GM18508 (cell line): ENCODE data around the gene HNRNPUL1.
A peak's percentile ranks its signal among the peaks of the same experiment; 100 is the strongest.

Experiments used
- ATAC-seq: cut with Tn5 transposase; IDR thresholded peaks from one replicate; pipeline ENCODE4 v1.9.1; 2021; ENCODE audit warnings: moderate number of reproducible peaks; ENCODE audit not compliant: insufficient read depth, unreplicated experiment

The HNRNPUL1 gene

DNA sequence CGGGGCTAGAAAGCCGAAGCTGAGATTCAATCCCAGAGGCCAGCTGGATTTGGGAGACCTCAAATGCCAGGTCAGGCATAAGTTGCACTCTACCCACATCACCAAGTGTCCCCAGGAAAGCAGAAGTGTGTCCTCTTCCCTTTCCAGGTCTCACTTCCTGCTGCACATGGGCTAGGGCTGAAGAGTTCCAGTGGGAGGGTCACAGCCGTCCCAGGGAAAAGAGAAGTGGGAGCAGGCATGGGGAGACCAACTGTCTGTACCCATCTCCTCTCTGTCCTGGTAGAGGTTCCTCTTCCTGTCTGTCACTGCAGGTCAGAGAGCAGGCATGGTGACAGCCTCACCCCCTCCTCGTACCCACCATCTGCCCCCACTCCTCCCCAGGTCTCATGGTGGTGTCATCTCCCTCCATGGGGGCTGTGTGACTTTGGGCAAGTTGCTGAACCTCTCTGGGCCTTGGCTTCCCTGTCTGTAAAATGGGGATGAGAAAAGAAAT, 30.4 kb upstream of the HNRNPUL1 start:
- no peak for ATAC-seq

DNA sequence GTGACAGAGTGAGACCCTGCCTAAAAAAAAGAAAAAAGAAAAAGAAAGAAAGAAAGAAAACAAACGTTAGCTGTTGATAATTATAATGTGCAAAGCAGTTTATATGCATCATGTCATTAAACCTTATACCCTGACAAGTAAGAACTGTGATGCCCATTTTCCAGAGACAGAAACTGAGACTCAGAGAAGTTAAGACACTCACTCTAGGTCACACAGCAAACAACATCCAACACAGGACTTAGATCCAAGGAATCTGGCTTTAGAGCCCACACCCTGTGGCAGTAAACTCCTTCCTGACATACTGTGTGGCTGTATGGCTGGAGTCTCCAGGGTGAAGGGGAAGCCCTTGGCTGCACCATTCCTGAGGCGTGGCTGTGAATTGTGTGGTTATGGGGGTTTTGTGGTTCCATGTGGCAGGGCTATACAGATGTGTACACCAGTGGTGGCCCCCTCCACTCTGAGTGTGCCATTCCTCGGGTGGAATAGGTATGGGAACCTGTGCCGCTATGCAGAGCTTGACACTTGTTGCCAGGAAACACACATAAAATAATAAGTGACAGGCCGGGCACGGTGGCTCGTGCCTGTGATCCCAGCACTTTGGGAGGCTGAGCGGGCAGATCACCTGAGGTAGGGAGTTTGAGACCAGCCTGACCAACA, 29.5 kb upstream of the HNRNPUL1 start:
- ATAC-seq: no peak

DNA sequence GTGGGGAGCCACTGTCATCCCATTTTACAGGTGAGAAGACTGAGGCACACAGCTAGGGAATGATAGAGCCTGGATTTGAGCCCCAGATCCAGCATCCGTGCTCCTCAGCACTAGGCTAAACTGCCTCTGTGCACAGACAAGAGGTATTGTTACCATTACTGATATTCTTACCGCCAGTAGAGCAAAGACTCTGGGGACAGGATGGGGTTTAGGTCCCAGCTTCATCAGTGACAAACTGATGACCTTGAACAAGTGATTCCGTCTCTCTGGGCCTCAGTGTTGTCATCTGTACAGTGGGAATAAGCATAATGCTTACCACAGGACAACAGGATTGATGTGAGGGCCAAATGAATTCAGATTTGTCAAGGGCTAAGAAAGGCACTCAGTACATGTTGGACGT, 28.7 kb upstream of the HNRNPUL1 start:
- no peak for ATAC-seq

DNA sequence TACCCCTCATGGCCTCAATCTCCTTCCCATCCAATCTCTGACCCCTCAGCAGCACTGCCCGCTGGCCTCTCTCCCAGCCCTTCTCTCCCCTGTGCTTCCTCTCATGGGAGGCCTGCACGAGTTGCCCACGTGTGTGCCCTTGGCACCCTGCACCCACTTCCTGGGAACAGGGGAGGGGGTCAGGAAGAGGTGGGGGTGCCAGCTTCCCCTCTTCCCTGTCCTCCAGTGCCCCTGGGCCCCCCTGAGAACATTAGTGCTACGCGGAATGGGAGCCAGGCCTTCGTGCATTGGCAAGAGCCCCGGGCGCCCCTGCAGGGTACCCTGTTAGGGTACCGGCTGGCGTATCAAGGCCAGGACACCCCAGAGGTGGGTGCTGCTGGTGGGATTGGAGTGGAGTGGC, 25.9 kb upstream of the HNRNPUL1 start:
- ATAC-seq: no peak

DNA sequence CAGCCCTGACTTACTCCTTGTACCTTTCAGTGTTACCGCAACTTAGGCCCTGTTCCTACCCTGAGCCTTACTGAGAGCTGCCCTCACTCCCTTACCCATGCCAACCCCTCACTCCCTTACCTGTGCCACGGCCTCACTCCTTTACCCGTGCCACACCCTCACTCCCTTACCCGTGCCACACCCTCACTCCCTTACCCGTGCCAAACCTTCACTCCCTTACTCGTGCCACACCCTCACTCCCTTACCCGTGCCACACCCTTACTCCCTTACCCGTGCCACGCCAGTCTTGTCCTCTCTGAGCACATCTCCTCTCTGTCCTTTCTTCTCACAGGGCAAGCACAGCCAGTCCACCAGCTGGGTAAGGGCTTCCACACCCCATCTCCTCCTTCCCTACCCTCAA, 24.8 kb upstream of the HNRNPUL1 start:
- ATAC-seq: no peak

DNA sequence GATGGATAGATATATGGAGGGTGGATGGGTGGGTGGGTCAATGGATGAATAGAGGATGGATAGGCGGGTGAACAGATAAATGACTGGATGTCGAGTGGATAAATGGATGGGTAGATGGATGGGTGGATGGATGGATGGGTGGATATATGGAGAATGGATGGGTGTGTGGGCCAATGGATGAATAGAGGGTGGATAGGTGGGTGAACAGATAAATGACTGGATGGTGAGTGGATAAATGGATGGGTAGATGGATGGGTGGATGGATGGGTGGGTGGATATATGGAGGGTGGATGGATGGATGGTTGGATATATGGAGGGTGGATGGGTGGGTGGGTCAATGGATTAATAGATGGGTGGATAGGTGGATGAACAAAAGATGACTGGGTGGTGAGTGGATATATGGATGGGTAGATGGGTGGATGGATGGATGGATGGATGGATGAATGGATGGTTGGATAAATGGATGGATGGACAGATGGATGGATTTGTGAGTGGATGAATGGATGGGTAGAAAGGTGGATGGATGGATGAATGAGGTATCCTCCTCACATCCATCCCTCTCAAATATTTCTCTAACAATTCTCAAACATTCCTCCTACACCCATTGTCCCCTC, 24.1 kb upstream of the HNRNPUL1 start:
- no peak for ATAC-seq

DNA sequence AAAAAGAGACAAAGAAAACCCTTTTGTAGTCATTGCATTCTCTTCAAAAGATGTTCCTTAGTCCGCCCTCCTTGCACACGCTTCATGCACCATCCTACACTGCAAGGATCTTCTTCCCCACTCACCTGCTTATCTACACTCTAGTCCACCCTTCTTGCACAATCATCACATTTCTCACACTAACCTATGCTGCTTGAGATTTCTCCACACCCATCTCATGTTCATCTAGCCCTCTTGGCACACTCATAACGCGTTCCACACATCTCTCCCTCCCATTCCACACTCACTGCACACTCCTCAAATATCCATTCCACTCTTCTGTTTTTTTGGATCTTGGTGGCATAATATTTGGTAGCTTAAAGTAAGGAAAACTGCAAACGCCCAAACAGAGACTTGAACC, 22.3 kb upstream of the HNRNPUL1 start:
- no peak for ATAC-seq

DNA sequence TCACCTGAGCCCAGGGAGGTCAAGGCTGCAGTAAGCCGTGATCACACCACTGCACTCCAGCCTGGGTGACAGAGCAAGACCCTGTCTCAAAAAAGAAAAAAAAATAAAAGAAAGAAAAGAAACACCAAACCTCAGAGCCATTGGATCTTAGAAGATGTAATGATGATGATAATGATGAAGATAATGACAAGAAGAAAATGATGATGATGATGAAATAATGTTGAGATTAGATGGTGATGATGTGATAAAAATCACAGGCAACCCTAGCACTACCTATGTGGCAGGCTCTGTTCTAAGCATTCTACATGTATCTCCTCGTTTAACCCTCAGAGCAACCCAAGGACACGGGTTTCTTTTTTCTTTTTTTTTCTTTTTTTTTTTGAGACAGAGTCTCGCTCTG, 20.1 kb upstream of the HNRNPUL1 start:
- ATAC-seq: no peak

DNA sequence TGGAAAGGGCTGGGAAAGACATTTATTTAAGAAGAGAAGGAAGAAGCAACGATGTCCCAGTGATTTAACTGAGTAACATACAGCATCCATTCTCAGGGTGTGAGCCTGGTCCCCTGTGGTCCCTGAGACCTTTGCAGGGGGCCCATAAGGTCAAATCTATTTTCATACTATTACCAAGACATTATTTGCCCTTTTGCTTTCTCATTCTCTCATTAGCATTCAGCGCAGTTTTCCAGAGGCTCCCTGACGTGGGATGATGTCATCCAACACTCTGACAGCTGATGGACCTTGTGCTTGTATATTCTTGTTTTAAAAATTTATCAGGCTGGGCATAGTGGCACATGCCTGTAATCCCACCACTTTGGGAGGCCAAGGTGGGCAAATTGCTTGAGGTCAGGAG, 18.3 kb upstream of the HNRNPUL1 start:
- ATAC-seq: no peak

DNA sequence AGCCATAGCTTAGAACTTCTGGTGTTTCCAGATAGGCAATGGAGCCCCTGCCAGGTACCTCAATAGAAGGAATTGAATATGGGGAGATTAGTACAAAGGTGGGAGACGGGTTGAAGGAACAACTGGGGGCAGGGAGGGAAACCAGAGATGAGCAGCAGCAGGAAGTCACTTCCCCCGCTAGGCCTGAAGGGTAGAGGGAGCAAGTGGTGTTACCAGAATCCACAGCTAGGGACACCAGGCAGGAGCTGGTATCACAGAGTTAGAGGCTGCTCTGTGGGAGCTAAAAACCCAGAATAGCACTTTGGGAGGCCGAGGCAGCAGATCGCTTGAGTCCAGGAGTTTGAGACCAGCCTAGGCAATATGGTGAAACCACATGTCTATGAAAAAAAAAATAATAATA, 15.3 kb upstream of the HNRNPUL1 start:
- no peak for ATAC-seq

DNA sequence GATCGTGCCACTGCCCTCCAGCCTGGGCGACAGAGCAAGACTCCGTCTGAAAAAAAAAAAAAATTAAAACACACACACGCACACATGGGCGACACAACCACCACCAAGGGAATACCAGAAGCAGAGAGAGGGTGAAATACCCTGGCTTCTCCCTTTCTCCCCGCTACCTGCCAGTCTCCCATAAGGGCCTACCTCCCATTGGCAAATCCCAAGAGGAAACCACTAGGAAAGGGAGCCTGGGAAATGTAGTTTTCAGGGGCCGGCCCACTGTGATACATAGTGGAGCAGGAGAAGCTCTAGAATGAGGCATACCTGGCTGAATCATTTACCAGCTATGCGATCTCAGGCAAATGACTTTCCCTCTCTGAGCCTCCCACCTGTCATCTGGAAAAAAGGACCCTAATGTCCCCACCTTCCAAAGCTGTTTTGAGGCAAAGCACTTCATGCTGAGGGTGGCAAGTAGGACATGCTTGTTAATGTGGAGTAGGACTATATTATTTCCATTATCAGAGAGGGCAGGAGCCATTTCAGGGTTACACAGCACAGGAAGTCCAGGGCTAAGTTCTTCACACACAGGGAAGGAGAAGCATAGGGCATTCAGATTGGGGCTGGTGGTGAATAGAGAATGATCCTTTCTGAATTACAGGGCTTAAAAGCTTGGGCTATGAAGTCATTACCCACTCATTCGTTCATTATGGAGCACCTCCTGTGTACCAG, 14.3 kb upstream of the HNRNPUL1 start:
- no peak for ATAC-seq

DNA sequence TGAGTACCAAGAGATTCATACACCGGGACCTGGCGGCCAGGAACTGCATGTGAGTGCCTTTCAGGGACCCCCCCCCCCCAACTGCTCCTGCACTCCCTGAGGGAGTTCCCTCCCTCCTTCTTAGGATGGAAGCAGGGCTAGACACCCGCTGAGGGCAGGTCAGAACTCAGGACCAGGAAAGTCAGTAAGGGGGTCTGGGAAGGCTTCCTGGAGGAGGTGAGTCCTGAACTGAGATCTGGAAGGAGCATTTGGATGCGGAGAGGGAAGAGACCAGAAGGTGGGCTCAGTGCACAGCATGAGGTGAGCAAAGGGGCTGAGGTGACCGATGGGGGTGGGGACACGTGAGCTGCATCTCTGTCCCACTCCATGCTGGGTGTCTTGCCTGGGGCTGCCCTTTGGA, 10.5 kb upstream of the HNRNPUL1 start:
- ATAC-seq: no peak

DNA sequence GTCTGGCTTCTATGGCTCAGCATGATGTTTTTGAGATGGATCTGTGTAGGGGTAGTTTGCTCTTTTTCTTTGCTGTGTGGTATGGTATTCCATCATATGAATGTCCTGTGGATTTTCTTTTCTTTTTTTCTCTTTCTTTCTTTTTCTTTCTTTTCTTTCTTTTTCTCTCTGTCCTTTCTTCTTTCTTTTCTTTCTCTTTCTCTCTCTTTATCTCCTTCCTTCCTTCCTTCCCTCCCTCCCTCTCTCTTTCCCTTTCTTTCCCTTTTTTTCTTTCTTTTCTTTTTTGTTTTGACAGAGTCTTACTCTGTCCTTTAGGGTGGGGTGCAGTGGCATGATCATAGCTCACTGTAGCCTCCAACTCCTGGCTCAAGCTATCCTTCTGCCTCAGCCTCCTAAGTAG, 9.0 kb upstream of the HNRNPUL1 start:
- ATAC-seq: no peak

DNA sequence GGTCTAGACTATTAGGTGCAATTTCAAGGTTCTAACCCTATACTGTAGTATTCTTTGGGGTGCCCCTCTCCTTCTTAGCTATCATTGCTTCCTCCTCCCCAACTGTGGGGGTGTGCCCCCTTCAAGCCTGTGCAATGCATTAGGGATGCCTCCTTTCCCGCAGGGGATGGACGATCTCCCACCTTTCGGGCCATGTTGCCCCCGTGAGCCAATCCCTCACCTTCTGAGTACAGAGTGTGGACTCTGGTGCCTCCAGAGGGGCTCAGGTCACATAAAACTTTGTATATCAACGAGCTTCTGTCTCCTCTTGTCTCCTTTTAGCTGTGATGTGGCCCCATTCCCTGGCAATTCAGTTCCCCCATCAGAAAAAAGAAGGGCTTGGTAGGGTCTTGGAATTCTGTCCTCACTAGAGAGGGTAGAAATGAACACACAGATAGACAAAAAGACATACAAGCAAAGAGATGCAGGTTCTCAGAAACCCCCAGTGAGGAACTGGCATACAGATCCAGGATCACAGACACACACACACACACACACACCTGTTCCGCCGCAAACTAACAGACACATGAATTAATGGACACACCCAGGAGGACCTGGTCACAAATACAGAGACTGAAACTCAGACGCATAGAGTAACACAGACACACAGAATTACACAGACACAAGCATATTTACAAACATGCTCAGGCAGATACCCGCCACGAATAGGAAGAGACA, 2.5 kb upstream of the HNRNPUL1 start:
- no peak for ATAC-seq

DNA sequence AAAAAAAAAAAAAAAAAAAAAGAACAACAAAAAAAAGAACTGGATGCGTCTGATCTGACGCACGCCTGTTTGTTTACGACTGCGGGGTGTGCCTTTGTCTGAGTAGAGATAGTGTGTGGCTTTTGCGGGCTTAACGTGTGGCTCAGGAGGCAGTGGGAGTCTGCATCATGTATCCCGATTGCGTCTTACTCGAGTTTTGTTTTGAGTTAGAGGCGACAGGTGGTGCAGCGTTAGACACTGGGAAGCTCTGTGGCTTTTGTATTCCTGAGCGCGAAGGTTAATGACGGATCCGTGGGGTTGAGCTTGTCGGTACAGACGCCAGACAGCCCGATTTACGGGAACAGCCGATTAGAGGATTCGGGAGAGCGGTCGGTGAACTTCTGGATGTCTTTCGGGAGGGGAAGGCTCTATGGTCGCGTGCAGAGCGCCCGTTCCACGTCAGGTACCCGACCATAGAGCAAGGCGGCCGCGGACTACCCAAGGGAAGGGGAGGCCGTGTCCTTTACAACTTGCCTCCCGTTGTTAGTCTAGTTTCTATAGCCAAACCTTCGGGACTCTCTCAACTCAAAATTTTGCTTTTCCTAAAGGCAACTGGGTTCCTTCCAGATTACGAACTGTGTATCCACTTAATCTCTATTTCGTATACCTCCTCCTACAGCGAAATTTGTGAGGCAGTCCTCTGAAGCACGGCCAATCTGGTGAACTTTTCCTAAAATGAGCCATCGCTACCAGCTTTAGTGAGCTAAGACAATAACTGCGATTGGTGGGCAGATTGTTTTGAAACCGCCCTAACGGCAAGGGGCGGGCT, 926 bp upstream of the HNRNPUL1 start:
- peak; percentile 2 for ATAC-seq

DNA sequence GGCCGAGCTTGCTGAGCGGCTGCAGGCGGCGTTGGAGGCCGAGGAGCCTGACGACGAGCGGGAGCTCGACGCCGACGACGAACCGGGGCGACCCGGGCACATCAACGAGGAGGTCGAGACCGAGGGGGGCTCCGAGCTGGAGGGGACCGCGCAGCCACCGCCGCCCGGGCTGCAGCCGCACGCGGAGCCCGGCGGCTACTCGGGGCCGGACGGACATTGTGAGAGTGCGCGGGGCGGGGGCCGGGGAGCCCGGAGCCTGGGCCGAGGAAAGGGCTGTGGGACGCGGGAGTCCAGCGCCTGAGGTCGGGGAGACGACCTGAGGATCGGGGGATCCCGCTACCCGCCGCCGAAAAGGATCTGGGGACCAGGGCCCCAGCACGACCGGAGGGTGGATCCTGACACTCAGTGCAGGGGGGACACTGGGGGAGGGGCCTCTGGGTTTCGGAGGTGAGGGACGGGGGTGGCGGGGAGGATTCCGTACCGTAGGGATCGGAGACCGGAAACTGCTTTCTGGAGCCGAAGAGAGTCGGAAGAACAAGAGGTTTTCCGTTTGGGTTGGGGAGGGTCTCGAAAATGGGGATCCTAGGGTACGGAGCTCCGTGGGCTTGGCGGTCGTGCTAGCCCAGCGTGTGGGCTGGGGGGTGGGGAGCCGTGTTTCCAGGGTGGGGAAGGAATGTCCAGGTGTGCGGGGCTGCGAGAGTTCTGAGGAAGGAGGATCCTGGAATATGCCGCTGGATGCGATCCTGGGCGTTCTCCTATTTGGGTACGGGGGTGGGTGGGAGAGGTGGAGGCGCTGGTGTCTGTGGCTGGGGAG, 616 bp downstream of the HNRNPUL1 start:
- no peak for ATAC-seq

DNA sequence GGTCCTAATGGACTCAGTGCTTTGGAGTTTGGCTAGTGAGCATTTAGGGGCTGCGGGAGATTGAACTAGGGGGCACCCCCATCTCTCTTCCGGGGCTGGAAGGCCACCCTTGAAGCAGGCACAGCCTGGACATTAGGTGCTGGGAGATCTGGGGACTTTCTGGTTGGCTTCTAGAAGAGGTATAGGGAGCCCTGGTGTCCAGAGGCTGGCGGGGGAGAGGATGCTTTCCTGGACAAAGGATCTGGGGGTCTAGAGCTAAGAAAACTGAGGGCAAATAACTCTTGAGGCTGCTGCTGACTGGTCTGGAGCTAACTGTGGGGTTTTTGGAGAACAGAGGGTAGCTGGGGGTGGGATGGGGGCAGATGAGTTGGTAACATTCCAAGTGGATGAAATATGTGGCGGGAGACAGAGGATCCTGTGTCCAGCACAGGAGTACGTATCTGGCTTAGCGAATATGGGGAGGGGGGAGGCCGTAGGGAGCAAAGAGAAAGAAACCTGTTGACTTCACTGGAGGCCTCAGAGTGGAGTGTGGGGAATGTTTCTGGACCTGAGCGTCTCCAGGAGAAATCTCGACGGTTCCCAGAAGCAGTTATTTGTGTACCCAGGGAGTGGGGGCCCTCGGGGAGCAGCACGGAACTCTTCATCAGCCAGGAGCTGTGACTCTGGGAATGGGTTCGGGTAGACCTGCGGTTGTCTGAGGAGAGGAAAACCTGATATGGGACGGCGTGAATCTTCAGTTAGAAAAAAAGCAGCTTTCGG, 1.4 kb downstream of the HNRNPUL1 start:
- ATAC-seq: no peak

DNA sequence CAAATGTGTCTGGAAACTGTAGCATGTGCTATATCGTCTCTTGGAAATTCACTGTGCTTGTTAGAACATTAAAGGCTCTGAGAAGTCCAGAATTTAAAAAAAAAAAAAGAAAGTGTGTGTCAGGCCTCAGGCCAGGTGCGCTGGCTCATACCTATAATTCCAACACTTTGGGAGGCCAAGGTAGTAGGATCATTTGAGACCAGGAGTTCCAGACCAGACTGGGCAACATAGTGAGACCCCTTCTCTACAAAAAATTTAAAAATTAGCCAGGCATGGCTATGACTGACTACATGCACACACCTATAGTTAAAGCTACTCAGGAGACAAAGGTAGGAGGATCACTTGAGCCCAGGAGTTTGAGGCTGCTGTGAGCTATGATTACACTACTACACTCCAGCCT, 4.9 kb downstream of the HNRNPUL1 start:
- no peak for ATAC-seq

DNA sequence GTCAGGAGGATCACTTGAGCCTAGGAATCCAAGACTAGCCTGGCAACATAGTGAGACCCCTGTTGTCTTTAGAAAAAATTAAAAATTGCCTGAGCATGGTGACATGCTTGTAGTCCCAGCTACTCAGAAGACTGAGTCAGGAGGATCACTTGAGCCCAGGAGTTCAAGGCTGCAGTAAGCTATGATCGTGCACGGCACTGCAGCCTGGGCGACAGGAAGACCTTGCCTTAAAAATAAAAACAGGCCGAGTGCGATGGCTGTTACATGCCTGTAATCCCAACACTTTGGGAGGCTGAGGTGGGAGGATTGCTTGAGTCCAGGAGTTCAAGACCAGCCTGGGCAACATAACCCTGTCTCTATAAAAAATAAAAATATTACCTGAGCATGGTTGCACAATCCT, 5.4 kb downstream of the HNRNPUL1 start:
- no peak for ATAC-seq
